GM18517 (cell line): ENCODE measurements around the gene POMGNT1.

Experiments used
- ATAC-seq: cut with Tn5 transposase; IDR thresholded peaks from one replicate; pipeline ENCODE4 v1.9.1; 2021; ENCODE audit warnings: mild to moderate bottlenecking, moderate library complexity; ENCODE audit not compliant: unreplicated experiment

Gene POMGNT1

GRCh38 chr1:46211051-46211450 is 12.8 kb upstream of the POMGNT1 start:
- no peak for ATAC-seq

- no peak for ATAC-seq
Measured at GRCh38 chr1:46210561-46210960, 12.3 kb upstream of the POMGNT1 start.

- ATAC-seq, result no peak
Measured at GRCh38 chr1:46206399-46206798, 8.2 kb upstream of the POMGNT1 start.

- ATAC-seq, result no peak
Measured at GRCh38 chr1:46205791-46206190, 7.6 kb upstream of the POMGNT1 start.

- ATAC-seq, result no peak
Measured at GRCh38 chr1:46205141-46205540, 6.9 kb upstream of the POMGNT1 start.

- no peak for ATAC-seq
Measured at GRCh38 chr1:46204406-46204742, 6.1 kb upstream of the POMGNT1 start.

GRCh38 chr1:46203738-46204405 is 5.6 kb upstream of the POMGNT1 start:
- ATAC-seq, result no peak

GRCh38 chr1:46199233-46199749 is 1.1 kb upstream of the POMGNT1 start:
- no peak for ATAC-seq

GRCh38 chr1:46197560-46197963 is 672 bp downstream of the POMGNT1 start:
- ATAC-seq, result no peak

GRCh38 chr1:46196609-46197008 is 1.6 kb downstream of the POMGNT1 start:
- no peak for ATAC-seq

GRCh38 chr1:46194641-46195193 is 3.5 kb downstream of the POMGNT1 start:
- no peak for ATAC-seq

GRCh38 chr1:46193984-46194570 is 4.2 kb downstream of the POMGNT1 start:
- ATAC-seq, result no peak

GRCh38 chr1:46193285-46193684 is 4.9 kb downstream of the POMGNT1 start:
- no peak for ATAC-seq

GRCh38 chr1:46192171-46192570 is 6.1 kb downstream of the POMGNT1 start:
- ATAC-seq, result no peak

GRCh38 chr1:46191033-46191701 is 7.1 kb downstream of the POMGNT1 start:
- ATAC-seq, result no peak

- ATAC-seq, result no peak
Measured at GRCh38 chr1:46190539-46190938, 7.7 kb downstream of the POMGNT1 start.

GRCh38 chr1:46188295-46189030 is 9.8 kb downstream of the POMGNT1 start:
- ATAC-seq, result no peak

GRCh38 chr1:46187106-46187869 is 10.9 kb downstream of the POMGNT1 start:
- ATAC-seq, result no peak

GRCh38 chr1:46186076-46186475 is 12.2 kb downstream of the POMGNT1 start:
- ATAC-seq, result no peak

- ATAC-seq, result no peak
Measured at GRCh38 chr1:46184920-46185658, 13.1 kb downstream of the POMGNT1 start.
